Suppressor macrophage treated with lipopolysaccharide for 1 hour (primary cell): ENCODE data around the gene DALRD3.

Source experiments
- DNase-seq, 3 donors: peaks; one replicate each; pipeline ENCODE4 v3.0.0-alpha.2; 2020 to 2022

The DALRD3 gene

GRCh38 chr3:48979451-48979850, 38.9 kb downstream of the DALRD3 start:
- DNase-seq, result no peak

GRCh38 chr3:48974076-48974864, 44.1 kb downstream of the DALRD3 start:
- DNase-seq, result no peak

- no peak for DNase-seq
Measured at GRCh38 chr3:48970586-48970985, 47.8 kb downstream of the DALRD3 start.

DNA sequence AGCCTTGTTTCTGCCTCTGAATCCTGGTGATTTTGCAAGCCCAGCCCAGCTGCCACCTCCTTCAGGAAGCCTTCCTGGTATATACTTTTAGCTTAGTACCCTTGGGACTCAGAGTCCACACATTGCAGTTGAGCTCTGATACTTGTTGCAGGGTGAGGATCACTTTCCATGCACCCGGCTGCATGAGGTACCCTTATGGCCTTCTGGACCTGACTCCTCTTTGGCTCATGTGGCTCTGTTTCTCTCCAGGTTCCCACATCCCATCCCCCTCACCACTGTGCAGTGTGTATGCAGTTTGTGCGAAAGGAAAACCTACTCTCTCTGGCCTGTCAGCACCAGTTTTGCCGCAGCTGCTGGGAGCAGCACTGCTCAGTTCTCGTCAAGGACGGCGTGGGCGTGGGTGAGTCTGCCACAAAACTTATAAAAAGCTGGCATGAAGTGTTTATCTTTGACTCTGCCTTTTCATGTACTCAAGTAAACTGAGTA, 51.5 kb downstream of the DALRD3 start:
- DNase-seq, result no peak

DNA sequence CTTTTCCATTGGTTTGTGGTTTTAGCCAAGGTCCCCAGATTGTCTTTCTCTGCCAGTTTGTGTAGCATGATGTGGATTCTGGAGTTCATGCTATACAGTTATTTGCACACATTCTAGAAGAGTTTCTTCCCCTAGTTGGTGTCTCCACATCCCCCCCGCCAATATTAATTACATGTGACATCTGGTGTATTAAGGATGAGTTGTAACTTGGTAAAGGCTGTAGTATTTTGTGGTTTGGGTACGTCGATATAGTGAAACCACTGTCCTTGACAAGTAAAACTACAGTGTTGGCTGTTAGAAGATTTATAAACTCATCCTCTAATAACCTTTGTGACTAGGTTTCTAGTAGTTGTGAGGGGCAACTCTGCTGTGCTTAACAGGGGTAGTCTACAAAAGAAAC, 52.0 kb downstream of the DALRD3 start:
- no peak for DNase-seq
